HS-5 (cell line): ENCODE measurements around the gene ZEB2.
A peak's percentile ranks its signal among the peaks of the same experiment; 100 is the strongest.

Experiments
- DNase-seq: peaks from one replicate; pipeline ENCODE4 v3.0.0-alpha.2; 2012; ENCODE audit warnings: low read depth

Gene ZEB2

DNA sequence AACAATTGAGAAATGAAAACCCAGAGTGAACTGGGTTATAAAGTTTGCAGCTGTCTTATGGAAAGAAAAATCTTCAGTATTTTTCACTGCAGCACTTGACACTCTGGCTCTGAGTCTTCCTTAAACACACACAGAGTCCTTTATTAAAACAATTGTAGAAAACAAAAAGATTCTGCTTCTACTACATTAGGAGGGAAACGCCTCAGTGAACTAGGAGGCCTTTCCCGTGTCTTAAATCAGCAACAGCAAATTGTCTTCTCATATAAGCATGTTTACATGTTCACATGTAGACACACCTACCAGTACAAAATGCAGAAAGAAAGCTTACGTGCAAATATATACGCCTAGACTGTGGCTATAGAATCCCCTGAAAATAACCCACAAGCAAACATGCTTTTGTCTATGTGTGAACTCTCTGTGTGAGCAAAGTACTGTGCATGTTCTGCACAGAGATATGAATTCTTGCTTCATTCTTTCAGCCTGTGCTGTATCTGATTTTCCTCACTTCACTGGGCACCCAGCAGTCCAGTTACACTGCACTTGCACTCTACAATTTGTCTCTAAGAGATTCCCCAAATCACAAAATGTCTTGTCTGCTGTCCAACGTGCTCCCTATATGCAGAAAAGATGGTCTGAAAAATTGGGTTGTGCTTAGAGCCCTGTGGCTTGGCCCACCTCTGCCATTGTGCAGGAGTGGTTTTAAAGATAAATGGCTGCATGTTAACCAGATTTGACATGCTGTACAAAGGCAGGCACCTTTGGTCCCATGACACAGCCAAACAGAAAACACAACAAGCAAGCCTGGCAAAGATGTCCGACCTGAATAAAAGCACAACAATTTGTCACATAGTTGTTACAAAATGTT is 24.5 kb downstream of the ZEB2 start:
- no peak for DNase-seq

DNA sequence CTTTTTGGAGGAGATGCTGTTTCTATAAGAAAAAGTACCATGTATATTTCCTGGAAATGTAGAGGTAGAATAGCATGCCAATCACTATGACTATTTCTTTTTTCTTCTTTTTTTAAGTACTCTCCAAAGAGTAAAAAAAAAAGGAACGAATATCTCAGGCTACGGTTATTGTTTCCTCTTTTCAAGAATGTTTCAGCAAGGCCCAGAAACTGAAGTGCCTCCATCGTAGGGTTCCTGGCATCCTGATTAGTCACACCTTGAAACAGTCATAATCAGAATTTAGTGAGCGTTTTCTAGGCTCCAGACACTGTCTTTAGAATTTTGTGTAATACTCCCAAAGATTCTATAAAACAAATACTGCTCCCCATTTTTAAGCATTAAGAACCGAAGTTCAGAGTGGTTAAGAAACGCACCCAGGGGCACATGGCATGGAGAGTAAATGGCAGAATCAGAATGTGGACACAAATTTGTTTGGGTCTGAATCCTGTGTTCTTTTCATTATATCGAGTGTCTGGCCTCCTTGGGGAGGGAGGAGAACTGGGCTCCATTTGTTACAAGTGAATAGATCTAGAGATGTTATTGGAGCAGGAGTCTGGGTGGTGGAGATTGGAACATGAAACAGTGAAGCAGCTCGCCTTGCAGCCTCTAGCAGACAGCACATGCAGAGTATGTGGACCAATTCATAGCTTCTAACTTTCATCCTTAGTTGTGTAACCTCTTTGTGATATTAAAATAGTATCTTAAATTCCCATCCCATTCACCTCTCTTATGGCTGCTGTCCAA is 26.7 kb downstream of the ZEB2 start:
- DNase-seq, result no peak

DNA sequence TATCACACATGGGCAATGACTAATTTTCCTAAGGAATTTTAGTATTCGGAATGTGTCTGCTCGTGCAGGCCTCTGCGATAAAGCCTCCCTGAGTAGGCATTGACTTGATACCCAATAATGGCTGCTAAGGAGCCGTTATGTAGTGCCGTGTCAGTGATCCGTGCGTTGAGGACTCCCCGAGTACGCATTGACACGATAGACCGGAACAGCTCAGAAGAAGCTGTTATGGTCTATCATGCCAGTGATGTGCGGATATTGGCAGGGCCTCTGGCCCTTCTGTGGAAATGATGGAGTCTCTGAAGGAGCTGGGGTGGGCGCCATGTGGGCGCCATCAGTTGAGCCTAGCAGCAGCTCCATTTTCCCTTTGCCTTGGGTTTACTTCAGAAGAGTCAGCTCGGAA is 29.1 kb downstream of the ZEB2 start:
- no peak for DNase-seq

DNA sequence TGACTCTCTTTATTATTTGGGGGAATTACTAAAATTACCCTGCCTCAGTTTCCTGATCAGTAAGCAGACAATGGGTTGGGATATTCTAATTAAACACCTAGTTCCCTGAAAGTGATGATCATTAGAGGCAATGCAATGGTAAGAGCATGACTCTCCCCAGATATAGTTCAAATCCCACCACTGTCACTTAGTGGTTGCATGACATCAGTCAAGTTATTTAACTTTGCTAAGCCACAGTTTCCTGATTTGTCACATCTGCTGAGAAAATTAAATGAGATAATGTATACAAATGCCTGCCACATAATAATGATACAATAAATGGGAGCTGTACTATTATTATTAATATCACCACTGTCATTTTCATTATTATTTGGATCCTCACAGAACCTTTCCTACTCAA is 29.9 kb downstream of the ZEB2 start:
- no peak for DNase-seq

DNA sequence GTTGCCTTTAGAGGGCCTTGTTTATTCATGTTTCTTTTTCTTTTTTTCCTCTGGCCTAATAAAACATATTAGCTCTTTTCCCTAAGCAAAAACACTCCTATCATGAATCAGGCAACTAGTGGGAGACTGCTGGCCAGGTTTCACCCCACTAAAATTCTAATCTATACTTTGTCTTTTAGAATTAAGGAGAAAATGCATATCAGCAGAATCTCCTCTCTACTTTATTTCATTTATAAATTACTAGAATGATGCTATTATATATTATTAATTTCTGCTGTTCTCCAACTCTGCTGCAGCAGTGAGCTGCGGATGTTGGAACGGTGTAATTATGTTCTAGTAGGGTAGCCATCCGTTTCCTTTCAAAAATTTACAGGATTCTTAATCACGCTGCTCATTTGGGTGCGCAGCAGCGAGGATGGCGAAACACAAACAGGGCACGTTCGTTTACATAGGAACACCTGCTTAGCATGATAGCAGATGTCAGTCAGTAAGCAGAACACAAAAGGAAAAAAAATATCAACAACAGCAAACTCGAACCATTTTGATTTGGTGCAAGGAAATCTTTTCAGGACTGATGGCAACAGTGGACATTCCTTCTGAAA is 30.5 kb downstream of the ZEB2 start:
- DNase-seq, result no peak

DNA sequence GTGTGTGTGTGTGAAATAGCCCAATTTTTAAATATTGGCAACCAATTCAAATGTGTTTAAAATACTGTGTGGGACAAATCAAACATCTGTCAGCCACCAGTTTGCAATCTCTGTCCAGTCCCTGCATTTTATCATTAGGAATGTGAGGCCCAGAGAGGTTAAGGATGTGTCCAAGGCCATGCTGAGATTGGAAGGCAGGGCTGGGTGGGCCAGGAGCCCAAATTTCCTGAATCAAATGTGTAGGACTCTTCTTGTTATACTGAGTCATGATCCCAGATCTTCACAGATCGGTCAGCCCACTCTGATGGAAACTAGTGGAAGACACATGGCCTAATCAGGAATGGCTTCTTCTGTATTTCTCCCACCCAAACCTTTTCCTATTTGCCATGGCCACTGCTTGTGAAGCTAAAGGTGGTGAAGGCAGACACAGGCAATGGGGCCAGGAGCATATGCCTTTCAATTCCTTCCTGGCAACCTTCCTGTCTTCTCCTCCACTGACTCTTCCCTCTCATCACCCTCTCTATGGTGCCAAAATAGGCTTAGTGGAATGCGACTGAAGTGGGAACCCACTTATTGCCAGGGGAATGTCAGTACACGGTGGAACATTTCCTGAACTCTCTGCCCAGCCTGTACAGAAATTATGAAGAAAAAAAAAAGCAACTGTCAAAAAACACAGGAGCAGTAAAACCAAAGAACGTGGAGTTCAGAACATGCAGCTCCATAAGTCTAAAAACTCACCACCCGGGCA is 35.5 kb downstream of the ZEB2 start:
- no peak for DNase-seq

DNA sequence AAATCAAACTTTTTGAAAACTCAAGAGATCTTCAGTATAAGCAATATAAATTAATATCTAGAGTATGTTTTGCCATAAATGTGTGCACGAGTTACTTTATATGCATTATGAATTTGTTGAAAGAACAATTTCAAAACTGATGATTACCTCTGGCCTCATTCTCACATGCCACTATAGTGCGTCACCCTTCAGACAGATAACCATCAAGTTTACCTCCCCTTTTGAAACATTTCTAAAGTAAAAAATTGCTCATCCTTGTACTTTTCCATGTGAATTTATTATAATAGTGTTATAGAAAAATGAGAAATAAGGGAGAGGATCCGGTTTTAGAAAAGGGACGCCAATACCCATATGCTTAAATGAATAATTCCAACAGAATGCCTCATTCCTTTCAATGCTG is 38.3 kb downstream of the ZEB2 start:
- no peak for DNase-seq

DNA sequence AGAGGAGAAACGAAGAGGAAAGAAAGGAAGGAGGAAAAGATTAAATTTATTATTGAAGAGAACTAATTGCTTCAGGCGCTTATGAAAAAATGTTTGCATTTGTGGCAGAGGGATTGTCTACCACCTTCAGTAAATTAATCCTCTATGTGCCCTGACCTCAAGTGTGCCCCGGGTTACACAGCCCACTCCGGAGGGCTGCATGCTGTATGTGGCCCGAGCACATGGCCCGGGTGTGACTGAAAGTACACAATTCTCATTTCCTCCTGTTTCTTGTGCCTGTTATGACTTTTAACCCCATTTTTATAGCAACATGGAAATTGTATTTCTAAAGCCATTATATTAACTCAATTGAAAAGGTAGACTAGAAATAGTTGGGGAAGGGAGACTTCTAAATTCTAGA is 38.8 kb downstream of the ZEB2 start:
- DNase-seq, result no peak

DNA sequence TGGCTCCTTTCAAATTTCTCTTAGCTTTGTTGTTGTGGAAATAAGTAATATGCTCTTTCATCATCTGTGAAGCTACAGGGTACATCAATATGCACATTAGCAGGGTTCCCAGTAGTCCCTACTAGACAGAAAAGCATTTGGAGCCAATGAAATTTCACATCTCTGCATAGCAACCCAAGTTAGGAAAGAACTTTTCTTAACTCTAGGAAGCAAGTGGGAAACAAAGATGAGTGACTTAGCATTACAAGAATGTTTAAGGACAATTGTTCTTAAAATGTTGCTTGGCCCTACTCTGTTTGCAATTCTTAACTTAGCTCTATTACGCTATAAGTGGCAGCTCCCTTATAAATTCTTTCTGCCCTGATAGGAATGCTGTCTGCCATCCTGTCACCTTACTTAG is 39.6 kb downstream of the ZEB2 start:
- peak; percentile 3 for DNase-seq

DNA sequence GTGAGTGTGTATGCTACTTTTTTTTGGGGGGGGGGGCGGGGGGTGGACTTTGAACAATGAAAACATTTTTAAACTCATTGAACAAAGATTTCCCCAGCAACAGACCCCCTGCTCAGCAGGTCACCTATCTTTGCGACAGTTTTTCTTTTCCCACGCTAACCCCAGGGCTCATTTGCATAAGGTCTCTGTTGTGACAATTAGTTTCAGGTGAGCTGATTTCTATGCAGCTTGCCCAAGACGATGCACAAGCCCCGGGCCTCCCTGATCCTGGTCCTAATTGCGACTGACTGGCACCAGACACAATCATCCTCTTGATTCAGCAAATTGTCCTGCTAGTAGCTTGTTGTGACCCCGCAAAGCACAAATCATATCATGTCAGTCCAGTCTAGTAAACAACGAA is 40.3 kb downstream of the ZEB2 start:
- no peak for DNase-seq

DNA sequence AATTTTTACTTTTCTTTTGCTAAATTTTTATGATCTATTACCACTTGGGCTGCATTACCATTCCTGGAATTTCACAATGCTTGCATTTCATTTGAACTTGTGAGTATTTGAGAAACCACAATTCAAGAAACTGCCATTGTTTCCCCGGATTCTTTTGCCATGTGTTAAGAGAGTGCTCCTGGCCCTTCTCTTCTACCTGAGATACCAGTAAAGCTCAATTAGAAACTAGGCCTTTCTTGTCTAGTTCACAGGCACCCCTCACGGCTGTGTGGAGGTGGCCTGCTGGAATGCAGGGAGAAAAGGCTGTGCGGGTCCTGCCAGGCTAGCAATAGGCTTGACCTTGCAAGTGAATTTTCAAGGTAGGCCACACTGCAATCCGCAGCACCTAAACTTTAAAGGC is 40.8 kb downstream of the ZEB2 start:
- DNase-seq, result no peak

DNA sequence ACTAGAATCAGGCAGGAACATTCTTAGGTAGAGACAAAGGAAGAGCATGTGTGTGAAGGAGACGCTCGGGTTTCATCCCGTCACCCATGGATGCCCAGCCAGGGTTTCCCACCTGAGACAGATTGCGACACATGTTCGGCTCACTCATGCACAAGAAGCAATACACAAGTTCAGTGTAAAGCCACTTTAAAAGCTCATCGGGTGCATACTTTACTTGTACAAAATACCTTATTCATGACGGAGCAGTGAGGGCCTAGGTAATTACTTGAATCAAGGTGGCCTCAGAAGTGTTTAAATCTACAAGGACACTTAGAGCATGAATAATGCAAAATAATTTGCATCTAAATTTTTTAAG is 42.0 kb downstream of the ZEB2 start:
- no peak for DNase-seq

DNA sequence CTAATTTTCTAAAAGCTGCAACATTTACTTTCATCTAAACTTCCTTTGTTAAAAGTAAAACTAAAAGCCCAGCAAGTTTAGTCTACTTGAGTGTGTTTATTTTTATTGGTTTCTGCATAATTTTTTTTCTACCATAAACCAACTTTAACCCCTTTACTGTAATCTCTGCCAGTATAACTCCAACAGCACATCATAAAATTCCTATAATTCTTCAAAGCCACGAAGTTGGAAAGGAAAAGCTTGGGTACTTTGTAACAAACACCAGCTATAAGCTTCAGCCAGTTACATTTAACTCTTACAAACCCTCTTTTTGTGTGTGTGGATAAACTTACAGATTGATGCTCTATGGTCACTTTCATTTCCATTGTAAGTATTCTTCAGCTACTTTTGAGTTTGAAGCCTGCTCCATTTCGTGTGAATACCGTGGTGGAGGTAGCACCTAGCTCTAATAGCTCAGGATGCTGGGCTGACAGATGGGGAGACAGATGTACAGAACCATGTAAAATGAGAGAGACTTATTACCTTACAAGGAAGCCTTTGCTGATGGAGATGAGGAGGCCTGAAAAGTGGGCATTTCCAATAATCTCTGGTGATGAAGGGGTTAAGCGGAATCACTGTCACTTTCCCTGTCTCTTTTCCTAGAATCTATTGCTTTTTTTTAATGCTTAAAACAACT is 42.5 kb downstream of the ZEB2 start:
- no peak for DNase-seq

DNA sequence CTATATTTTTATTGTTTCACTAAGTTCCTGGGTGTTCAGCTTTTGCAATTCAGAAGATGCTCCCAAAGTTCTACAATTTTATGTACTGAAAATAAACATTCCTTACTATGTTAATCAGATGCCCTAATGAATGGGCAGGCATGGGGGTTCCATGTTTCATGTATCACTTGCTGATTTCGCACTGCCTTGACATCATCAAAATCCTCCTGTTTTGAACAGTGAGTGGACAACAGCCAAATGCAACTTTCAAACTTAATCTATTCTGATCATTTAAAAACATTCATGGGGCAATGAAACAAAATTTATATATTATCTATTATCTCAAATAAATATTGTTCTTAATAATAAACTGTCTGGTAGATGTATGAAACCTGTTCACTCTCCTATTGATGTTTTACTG is 43.2 kb downstream of the ZEB2 start:
- no peak for DNase-seq

DNA sequence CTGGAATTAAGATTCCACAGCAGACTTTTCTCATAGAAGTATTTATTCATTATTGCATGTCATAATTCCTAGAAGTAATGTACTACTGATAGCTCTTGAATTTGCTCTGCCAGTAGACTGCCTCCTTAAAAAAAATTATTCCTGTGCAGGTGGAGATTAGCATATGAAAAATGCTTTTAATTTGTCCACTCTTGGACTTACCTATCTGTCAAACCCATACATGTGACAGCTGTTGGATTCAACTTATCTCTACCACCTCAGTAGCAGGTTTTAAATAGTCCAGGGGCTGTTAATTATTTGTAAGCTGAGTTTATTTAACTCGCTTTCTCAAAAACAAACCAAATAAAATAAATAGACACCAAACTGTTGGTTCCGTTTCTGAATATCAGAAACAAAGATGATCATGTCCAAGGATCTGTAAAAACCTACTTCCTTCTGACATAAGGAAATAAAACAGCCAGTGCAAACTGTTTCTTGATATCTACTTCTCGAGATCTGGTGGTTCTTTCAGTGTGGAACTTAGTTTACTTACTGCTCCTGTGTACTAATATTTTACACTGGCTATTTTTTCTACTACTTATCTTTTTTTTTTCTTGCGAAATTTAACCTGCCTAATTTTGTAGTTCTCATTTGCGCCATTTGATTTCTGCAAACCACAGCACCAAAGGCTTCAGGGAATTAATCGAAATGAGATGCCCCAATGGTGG is 44.2 kb downstream of the ZEB2 start:
- DNase-seq, result no peak

DNA sequence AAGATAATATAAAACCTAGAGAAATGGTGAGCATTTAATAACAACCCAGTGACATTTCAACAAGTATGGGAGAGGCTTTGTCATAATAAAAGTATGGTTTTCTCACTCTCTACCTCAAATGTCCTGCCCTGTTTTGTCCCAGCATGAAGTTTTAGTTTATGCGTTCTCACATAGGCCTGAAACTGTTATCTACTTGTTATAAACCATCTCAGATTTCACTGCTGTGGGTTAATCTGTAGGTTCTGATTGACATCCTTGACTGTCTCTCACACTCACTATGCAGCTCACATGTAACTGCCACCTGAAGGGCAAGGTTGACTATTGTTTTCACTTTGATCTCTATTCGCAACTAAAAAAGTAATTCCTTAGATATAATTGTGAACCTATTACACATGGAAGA is 44.9 kb downstream of the ZEB2 start:
- no peak for DNase-seq

DNA sequence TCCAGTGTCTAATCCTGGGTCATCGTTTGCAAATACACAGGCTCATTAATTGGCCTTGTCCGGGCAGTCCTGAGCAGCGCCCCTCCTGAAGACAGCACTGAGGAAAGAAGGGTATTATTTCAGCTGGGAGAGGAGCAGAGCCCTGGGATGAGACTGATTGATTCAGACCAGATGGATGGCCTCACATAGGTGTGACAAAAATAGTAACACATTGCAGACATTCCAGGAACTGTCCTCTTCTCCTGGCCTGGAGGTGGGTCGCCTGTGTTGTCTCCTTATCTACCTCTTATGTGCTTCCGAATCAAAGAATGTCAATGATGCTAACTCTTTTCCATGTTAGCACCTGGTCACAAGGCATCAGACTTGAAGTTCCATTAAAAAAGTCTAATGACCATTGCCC is 45.9 kb downstream of the ZEB2 start:
- no peak for DNase-seq

DNA sequence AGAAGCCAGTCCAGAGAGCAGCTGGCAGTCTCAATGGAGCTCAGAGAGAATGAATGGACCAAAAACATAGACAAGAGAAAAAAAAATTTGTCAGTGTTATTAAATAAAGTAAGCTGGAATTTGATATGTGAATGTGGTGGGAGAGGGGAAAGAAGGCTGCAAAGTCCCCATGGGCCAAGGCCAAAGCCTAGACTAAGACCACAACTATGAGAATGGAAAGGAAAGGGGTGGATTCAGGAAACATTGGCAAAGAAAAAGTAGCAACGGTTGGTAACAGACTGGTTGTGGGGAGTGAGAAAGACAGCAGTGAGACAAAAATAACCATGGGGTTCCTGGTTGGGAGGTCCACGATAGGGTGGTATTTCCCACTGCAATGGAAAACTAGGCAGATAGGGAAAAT is 47.0 kb downstream of the ZEB2 start:
- no peak for DNase-seq

DNA sequence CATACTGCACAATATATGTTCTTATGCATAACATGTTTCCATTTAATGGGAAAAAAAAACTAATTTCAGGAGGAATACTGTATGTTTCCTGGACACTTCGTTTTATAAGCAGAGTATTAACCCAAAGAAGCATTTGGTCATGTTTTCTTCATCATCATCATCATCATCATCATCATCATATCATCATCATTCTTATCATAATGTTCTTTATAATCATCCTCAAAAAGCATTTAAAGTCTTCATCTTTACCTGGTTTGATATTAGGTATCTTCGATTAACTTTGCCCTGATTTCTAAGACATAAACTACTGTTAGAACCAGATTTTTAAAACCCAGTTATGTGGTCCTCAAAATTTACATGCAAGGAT is 47.9 kb downstream of the ZEB2 start:
- no peak for DNase-seq

DNA sequence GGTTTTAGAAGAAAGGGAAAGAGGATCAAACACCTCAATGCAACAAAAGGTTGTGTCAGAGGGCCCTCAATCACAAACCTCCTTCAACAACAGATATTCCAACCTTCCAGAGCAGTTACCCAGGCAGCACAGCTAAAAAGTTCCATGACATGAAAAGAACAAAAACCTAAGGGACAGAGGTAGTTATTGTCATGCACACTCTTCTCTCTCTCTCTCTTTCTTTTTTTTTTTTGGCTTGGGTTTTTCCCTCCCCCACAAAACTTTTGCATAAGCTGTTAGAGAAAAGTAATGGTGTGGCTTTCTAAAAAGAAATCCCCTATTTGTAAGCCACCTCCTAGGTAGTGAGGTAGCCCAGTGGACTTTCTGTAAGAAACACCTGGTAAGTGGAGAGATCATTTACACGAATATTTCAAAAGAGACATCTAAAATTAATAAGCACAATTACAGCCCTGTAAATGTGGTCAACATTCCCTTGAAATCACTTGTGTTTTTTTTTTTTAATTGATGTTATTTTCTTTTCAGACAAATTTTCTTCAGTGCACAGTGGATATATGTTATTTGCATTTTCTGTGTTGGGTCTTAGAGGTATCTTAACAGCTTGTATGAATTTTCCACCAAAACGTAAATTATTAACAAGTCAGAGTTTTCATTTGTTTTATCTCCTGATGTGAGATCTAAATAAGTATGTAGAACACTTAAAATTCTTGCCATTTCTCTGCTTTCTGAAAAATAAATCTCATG is 48.4 kb downstream of the ZEB2 start:
- DNase-seq, result no peak

DNA sequence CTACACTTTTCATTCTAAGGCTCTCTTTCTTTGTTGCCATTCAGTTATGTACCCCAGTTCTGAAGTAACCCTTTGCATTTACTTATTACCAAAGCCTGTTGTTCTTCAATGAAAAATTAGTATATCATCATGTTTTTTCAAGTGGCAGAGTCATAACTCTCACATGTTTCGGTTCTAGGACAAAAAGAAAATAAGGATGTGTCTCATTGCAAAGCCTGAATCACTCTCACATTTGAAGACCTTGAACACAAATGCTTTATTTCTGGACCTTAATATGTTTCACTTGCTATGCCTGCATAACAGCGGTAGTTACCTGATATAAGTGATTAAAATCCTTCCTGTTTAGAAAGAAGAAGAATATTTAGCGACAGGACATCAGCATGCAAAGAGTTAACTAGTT is 49.1 kb downstream of the ZEB2 start:
- DNase-seq, result no peak
